ENCODE measurements around the gene FAM3B. TPM values are rescaled to one million over a fixed set of nuclear protein-coding genes. Genes with fewer than 3 reads are reported as not detected.

FAM3B gene
- total RNA-seq, 4 donors from 2014 or later = 2.4 to 5.7 TPM; not detected in 2

DNA sequence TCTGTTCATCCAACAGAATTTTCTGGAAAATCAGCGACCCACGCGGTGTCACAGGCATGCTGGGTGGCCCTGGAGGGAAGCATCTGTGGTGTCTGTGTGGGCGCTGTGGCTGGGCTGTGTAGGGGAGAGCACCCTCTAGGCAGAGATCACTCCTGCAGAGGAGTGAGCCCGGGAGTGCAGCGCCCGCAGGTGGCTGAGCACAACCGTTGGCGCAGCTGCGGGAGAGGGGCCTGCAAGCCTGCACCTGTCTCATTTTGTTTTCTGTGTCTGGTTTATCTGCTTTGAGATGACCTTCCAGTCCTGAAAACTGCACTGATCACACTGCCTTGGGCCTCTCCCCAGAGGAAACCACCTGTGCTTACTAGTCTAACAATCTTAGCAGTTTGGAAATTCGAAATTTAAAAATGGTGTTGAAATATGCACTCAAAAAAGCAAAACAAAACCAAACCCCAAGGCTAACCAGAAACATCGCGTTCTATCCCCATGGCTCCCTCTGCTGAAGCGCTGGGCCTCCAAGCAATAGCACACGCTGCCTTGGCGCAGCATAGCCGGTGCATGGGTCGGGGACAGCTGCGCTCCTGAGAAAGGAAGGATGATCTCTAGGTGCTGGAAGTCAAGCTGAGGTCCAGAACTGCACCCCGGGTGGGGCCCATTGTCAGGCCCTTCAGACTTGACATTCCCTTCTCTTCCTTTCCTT is 4.8 kb downstream of the FAM3B start:
- in situ Hi-C loops (cut with MboI; ENCODE audit: low pct_ligation_motif_present in 1 of 4, low pct_unique_long_range_greater_than_20kb in 1 of 4, low sequenced_read_pairs in 3 of 4) = no loop called here
- DNase-seq = no peak
- Histone ChIP-seq H3K27ac (no peak overlapping the region), H3K9me3 (no peaks in the 10 kb centered on the region), H3K27me3 (peaks cover 10% of the 10 kb centered on the region), H3K4me1 (peaks cover 0 to 12% (median 9%) of the 10 kb centered on the region in 4 donors), H3K36me3 (no peaks in the 10 kb centered on the region), H3K4me3 (no peak overlapping the region)
- intact Hi-C loops (cut with DNase I; ENCODE audit: low total_unique reads) = no loop called here
- TF ChIP-seq POLR2AphosphoS5 (IDR thresholded peaks at IDR 0.05) = no peak
- no peak for TF ChIP-seq EP300 (IDR thresholded peaks at IDR 0.05; ENCODE audit: low read depth)
- no peak for TF ChIP-seq POLR2A (IDR thresholded peaks at IDR 0.05)
- TF ChIP-seq, protein P1, sequence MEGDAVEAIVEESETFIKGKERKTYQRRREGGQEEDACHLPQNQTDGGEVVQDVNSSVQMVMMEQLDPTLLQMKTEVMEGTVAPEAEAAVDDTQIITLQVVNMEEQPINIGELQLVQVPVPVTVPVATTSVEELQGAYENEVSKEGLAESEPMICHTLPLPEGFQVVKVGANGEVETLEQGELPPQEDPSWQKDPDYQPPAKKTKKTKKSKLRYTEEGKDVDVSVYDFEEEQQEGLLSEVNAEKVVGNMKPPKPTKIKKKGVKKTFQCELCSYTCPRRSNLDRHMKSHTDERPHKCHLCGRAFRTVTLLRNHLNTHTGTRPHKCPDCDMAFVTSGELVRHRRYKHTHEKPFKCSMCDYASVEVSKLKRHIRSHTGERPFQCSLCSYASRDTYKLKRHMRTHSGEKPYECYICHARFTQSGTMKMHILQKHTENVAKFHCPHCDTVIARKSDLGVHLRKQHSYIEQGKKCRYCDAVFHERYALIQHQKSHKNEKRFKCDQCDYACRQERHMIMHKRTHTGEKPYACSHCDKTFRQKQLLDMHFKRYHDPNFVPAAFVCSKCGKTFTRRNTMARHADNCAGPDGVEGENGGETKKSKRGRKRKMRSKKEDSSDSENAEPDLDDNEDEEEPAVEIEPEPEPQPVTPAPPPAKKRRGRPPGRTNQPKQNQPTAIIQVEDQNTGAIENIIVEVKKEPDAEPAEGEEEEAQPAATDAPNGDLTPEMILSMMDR (IDR thresholded peaks at IDR 0.05) = no peak
- WGBS, 2 donors (ENCODE audit: low coverage in 1 of 2) = 70 to 83% methylated on average over 3 to 19 of the region's 20 CpGs

DNA sequence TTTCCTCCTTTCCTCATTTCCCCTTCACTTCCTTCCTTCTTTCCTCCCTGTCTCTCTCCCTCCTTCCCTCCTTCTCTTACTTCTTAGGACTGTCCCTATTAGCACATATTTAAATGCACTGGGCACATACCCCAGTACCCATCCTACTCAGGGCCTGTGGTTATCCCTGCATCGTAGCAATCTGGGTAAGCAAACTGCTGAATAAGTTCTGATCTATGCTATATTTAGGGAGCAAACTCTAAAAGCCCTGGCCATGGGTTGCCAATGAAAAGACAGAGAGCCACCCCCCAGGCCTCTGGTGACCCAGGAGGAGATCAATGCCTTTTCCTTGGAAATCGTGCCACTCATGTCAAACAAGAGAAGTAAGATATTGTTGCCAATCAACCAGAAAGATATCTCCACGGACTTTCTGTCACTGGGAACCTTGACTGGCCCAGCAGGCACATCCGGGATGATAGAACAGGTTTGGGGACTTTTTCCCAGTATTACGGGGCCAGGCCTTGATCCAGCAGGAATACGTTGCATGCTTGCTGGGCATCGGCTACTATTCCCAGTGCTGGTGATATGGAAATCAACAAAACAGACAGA is 5.4 kb downstream of the FAM3B start:
- intact Hi-C loops (cut with DNase I; ENCODE audit: low total_unique reads) = no loop called here
- Histone ChIP-seq H3K27me3 (peaks cover 4% of the 10 kb centered on the region), H3K4me1 (peaks cover 0 to 6% (median 2%) of the 10 kb centered on the region in 4 donors), H3K9me3 (no peaks in the 10 kb centered on the region), H3K27ac (no peak overlapping the region), H3K4me3 (no peak overlapping the region), H3K36me3 (no peaks in the 10 kb centered on the region)
- TF ChIP-seq POLR2A (IDR thresholded peaks at IDR 0.05) (no peak), EP300 (IDR thresholded peaks at IDR 0.05; ENCODE audit: low read depth) (no peak), POLR2AphosphoS5 (IDR thresholded peaks at IDR 0.05) (no peak)
- TF ChIP-seq, protein P1 (IDR thresholded peaks at IDR 0.05) = no peak
- WGBS, 2 donors (ENCODE audit: low coverage in 1 of 2) = 74 to 88% methylated on average over 1 to 7 of the region's 7 CpGs
- in situ Hi-C loops (cut with MboI; ENCODE audit: low pct_ligation_motif_present in 1 of 4, low pct_unique_long_range_greater_than_20kb in 1 of 4, low sequenced_read_pairs in 3 of 4) = no loop called here
- no peak for DNase-seq

DNA sequence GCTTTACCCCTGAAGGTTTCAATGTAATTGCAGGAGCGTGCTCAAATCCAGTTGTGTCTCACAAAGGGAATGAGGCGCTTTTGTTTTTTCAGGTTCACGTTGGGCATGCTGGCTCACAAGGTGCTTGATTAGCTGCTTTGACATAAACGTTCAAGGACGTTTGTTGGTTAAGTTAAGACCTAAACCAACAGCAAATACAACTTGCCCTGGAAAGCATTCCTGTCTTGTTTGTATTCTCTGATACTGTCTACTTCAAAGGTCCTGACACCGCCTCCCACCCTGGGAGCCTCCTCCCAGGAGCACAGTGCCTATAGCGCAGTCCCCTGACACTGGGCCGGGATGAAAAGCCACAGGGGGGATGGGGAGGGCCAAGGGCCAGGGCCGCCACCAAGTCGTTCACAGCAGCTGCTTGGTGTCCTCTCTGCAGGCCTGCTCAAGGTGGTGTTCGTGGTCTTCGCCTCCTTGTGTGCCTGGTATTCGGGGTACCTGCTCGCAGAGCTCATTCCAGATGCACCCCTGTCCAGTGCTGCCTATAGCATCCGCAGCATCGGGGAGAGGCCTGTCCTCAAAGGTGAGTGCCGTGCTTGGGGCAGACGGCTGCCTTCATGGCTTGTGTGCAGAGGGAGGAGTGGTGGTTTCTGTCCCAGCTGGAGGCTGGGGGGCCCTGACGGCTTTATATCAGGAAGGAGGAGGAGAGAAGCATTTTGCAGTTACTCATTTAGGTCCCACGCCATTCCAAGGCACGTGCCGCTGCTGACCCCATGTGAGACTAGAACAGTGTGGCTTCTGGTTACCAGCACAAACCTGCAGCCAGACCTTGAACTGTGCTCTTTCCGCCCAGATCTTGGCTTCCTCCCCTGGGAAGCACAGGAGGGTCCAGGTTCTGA is 6.1 kb downstream of the FAM3B start:
- no peaks in the 10 kb centered on the region for H3K9me3 ChIP-seq
- intact Hi-C loops (cut with DNase I; ENCODE audit: low total_unique reads) = no loop called here
- TF ChIP-seq POLR2AphosphoS5 (IDR thresholded peaks at IDR 0.05) = no peak
- no peak for TF ChIP-seq POLR2A (IDR thresholded peaks at IDR 0.05)
- TF ChIP-seq, protein P1 (IDR thresholded peaks at IDR 0.05) = no peak
- no peak for TF ChIP-seq EP300 (IDR thresholded peaks at IDR 0.05; ENCODE audit: low read depth)
- H3K27ac ChIP-seq = no peak overlapping the region
- in situ Hi-C loops (cut with MboI; ENCODE audit: low pct_ligation_motif_present in 1 of 4, low pct_unique_long_range_greater_than_20kb in 1 of 4, low sequenced_read_pairs in 3 of 4) = no loop called here
- peaks cover 0 to 5% (median 2%) of the 10 kb centered on the region in 4 donors for H3K4me1 ChIP-seq
- no peak for DNase-seq
- H3K36me3 ChIP-seq = no peaks in the 10 kb centered on the region
- no peak overlapping the region for H3K4me3 ChIP-seq
- no peaks in the 10 kb centered on the region for H3K27me3 ChIP-seq
- WGBS, 2 donors (ENCODE audit: low coverage in 1 of 2) = 69 to 73% methylated on average over 6 to 23 of the region's 23 CpGs

Data from transverse colon (tissue), 4 donors.